Peyer's patch (tissue), 4 donors: ENCODE measurements around the gene MTFR1L. TPM values are rescaled to one million over a fixed set of nuclear protein-coding genes. Genes with fewer than 3 reads are reported as not detected.

ENCODE experiments used
- DNase-seq, 3 donors: peaks; one replicate each; pipeline ENCODE4 v3.0.0-alpha.2; 2017 to 2019
- H3K27ac ChIP-seq, 4 donors: fragments of 200-600 bp; sonication (generic); one replicate each; pipeline ENCODE4 v1.5.1; 2016 to 2019
- H3K27me3 ChIP-seq, 2 donors: fragments of 200-600 bp; sonication (generic); one replicate each; pipeline ENCODE4 v1.5.1; 2019
- H3K36me3 ChIP-seq, 3 donors: fragments of 200-600 bp; sonication (generic); one replicate each; pipeline ENCODE4 v1.5.1; 2016 to 2019
- H3K4me1 ChIP-seq, 4 donors: fragments of 200-600 bp; sonication (generic); one replicate each; pipeline ENCODE4 v1.5.1; 2016 to 2019
- H3K4me3 ChIP-seq, 4 donors: fragments of 200-600 bp; sonication (generic); 1 replicate in 3 of 4; 2 replicates in 1 of 4; pipeline ENCODE4 v1.5.1; 2016 to 2019; ENCODE audit warnings: mild to moderate bottlenecking in 1 of 4
- H3K9me3 ChIP-seq, 4 donors: fragments of 200-600 bp; sonication (generic); one replicate each; pipeline ENCODE4 v1.5.1; 2016 to 2019; ENCODE audit warnings: mild to moderate bottlenecking in 1 of 4
- POLR2A ChIP-seq, 2 donors: fragments of 450-650 bp; IDR thresholded peaks; one replicate each; pipeline ENCODE4 v1.5.1; 2017; ENCODE audit warnings: antibody characterized with exemption in 2 of 2, mild to moderate bottlenecking in 2 of 2, moderate library complexity in 2 of 2
- total RNA-seq, 4 donors: library from RNA; depleted of rRNA; stranded (reverse); fragments of >200 nt; gene quantifications; one replicate each; pipeline ENCODE4 v1.1.0, GENCODE V29; 2016
- TF ChIP-seq, protein P1 (sequence below), 6 experiments: fragments of 450-650 bp in 4 of 6; fragments of 200-600 bp in 2 of 6; sonication (generic) in 1 of 6; IDR thresholded peaks; one replicate each; pipeline ENCODE4 v1.5.1; 2017 to 2019; ENCODE audit warnings: antibody characterized with exemption in 6 of 6, mild to moderate bottlenecking in 3 of 6, moderate library complexity in 1 of 6

Gene MTFR1L
- total RNA-seq, 4 donors from 2014 or later, result 122 to 173 (median 131) TPM

DNA sequence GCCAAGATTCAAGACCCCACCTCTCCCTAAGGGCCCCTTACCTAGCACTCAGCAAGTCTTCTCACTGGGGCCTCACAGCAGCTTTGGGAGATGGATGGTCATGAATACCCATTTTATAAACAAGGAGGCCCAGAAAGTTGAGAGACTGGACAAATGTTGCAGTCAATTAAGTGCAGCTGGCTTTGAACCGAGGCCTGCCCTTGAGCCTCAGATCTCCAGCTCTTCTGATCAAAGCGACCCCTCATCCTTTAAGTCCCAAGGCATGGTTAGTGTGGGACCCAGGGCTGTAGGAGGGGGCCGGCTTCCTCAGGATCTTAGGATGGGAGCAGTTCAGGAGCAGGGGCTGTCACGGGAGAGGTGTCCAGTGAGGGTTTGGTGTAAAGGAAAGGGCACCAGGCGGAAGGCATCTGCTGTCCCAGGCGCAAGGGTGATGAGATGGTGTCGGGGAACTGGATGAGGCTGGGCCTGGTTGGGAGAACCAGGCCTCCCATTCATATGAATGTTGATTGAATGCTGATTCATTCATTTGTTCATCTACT, 5.1 kb upstream of the MTFR1L start:
- H3K9me3 ChIP-seq, result no peaks in the 10 kb centered on the region
- no peaks in the 10 kb centered on the region for H3K27me3 ChIP-seq
- H3K4me3 ChIP-seq, result no peak overlapping the region
- no peak for TF ChIP-seq POLR2A (IDR thresholded peaks at IDR 0.05)
- TF ChIP-seq, protein P1, sequence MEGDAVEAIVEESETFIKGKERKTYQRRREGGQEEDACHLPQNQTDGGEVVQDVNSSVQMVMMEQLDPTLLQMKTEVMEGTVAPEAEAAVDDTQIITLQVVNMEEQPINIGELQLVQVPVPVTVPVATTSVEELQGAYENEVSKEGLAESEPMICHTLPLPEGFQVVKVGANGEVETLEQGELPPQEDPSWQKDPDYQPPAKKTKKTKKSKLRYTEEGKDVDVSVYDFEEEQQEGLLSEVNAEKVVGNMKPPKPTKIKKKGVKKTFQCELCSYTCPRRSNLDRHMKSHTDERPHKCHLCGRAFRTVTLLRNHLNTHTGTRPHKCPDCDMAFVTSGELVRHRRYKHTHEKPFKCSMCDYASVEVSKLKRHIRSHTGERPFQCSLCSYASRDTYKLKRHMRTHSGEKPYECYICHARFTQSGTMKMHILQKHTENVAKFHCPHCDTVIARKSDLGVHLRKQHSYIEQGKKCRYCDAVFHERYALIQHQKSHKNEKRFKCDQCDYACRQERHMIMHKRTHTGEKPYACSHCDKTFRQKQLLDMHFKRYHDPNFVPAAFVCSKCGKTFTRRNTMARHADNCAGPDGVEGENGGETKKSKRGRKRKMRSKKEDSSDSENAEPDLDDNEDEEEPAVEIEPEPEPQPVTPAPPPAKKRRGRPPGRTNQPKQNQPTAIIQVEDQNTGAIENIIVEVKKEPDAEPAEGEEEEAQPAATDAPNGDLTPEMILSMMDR (IDR thresholded peaks at IDR 0.05), result no peak
- H3K36me3 ChIP-seq, result peaks cover 0 to 22% (median 0%) of the 10 kb centered on the region in 3 donors
- H3K27ac ChIP-seq, result no peak overlapping the region
- DNase-seq, result peak in 1 of 3 donors; percentile 34
- H3K4me1 ChIP-seq, result peaks cover 0 to 19% (median 16%) of the 10 kb centered on the region in 4 donors

- no peak overlapping the region for H3K27ac ChIP-seq
- H3K4me3 ChIP-seq, result no peak overlapping the region
- DNase-seq, result no peak
- TF ChIP-seq POLR2A (IDR thresholded peaks at IDR 0.05), result no peak
- TF ChIP-seq, protein P1 (IDR thresholded peaks at IDR 0.05), result no peak
- H3K36me3 ChIP-seq, result peaks cover 0 to 17% (median 0%) of the 10 kb centered on the region in 3 donors
- peaks cover 0 to 19% (median 9%) of the 10 kb centered on the region in 4 donors for H3K4me1 ChIP-seq
- no peaks in the 10 kb centered on the region for H3K9me3 ChIP-seq
- no peaks in the 10 kb centered on the region for H3K27me3 ChIP-seq
Measured at GRCh38 chr1:25815208-25816111, 4.3 kb upstream of the MTFR1L start.

DNA sequence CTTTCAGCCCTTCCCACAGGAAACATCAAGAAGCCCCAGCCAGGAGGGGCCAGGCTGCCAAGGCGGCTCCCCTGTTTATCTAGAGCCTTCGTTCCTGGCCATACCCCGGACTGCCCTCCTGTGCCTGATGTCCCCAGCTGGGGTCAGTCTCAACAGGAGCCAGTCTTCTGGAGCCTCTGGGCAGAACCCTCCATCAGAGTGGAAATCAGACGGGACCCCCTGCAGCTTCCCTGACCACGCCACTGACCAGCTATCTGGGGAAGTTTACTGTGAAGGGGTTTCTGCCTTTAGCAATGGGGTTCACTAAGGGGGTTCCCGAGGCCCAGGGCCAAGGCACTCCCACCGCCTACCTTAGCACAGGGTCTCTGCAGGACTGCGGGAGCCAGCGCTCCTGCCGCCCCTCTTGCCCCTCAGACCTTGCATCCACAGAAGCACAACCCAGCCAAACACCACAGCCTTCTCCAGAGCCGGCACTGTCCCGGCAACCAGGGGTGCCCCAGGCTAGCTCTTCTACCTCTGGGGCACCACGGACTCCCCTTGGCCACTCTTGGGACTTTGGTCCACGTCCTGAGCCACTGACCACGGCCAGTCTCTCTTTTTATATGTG, 3.5 kb upstream of the MTFR1L start:
- no peak overlapping the region for H3K27ac ChIP-seq
- H3K36me3 ChIP-seq, result peaks cover 0 to 17% (median 0%) of the 10 kb centered on the region in 3 donors
- no peak for DNase-seq
- H3K27me3 ChIP-seq, result no peaks in the 10 kb centered on the region
- no peak overlapping the region for H3K4me3 ChIP-seq
- peaks cover 0 to 21% (median 10%) of the 10 kb centered on the region in 4 donors for H3K4me1 ChIP-seq
- no peaks in the 10 kb centered on the region for H3K9me3 ChIP-seq
- TF ChIP-seq POLR2A (IDR thresholded peaks at IDR 0.05), result no peak
- TF ChIP-seq, protein P1 (IDR thresholded peaks at IDR 0.05), result no peak

DNA sequence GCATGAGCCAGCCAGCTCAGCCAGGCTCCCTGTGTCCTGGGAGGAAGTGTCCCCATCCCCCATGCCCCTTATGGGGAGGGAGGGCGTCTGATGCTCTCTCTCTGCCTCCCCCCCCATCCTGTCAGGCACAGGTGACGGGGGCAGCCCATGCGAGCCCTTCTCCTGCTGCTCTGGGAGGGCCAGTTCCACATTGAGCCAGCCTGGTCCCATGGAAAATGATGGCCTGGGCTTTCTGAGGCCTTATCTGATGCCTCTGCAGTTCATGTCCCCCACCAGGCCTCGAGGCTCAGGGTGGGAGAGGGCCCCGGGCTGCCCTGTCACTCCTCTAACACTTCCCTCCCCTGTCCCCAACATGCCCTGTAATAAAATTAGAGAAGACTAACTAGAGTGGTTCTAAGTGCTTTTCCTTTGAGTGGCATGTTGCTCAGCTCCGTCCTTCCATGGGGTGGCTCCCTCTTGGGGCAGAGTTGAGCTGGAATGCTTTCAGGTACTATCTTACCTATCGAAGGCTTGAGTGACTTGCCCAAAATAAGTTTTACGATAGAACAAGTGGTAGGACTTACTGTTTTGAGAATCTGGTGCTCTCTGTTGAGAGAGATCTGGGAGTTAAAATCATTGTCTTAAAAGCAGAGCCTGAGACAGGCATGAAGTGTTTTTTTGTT, 1.8 kb upstream of the MTFR1L start:
- no peaks in the 10 kb centered on the region for H3K27me3 ChIP-seq
- peaks cover 0 to 8% (median 0%) of the 10 kb centered on the region in 3 donors for H3K36me3 ChIP-seq
- H3K4me3 ChIP-seq, result no peak overlapping the region
- TF ChIP-seq POLR2A (IDR thresholded peaks at IDR 0.05), result no peak
- TF ChIP-seq, protein P1 (IDR thresholded peaks at IDR 0.05), result peak in 3 of 6 experiments; percentile 33 to 45 (median 37)
- DNase-seq, result peak in 2 of 3 donors; percentile 11 to 55
- H3K27ac ChIP-seq, result peak overlapping the region in 3 of 4 donors; percentile 91 to 98 (median 94)
- peaks cover 0 to 28% (median 13%) of the 10 kb centered on the region in 4 donors for H3K4me1 ChIP-seq
- H3K9me3 ChIP-seq, result no peaks in the 10 kb centered on the region

DNA sequence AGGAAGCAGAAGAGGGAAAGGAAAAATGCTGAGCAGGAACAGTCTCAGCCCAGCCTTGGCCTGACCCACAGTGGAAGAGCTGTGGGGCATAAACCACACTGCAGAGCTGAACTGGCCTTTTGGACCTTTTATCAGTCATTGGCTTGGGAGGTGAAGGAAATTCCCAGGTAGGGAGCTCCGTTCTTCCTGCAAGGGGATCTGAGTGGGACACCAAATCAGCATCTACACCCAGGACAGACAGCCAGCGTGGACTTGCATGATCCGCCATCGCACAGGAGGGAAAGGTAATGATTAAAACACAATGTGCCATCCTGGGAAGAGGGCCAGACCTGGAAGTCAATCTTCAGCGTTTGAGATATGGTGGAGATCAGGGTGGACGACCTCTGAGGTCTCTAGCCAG, 1.2 kb upstream of the MTFR1L start:
- H3K27me3 ChIP-seq, result no peaks in the 10 kb centered on the region

More for the DNA sequence above, 1.2 kb upstream of the MTFR1L start:
- peak overlapping the region in 3 of 4 donors; percentile 79 to 94 (median 80) for H3K4me3 ChIP-seq
- peak in 1 of 3 donors; percentile 68 for DNase-seq
- H3K36me3 ChIP-seq, result peaks cover 0 to 11% (median 0%) of the 10 kb centered on the region in 3 donors
- peak in 1 of 2 donors; percentile 47 for TF ChIP-seq POLR2A (IDR thresholded peaks at IDR 0.05)
- TF ChIP-seq, protein P1 (IDR thresholded peaks at IDR 0.05), result no peak
- peaks cover 0 to 28% (median 13%) of the 10 kb centered on the region in 4 donors for H3K4me1 ChIP-seq
- peak overlapping the region; percentile 89 to 98 (median 92) for H3K27ac ChIP-seq
- H3K9me3 ChIP-seq, result no peaks in the 10 kb centered on the region
